HEK293 (cell line): ENCODE data around the gene CYP11A1.

Experiments
- CTCF ChIA-PET: fragments of 350-600 bp; formaldehyde crosslinking; extraction: SDS; loops from one replicate; lab custom pipeline; 2021; ENCODE audit warnings: antibody characterized with exemption; lab: Yijun Ruan, JAX
- POLR2A ChIA-PET: fragments of 300-600 bp; formaldehyde crosslinking; extraction: SDS; loops from one replicate; lab custom pipeline; 2020; ENCODE audit warnings: antibody characterized with exemption, inconsistent platforms; lab: Yijun Ruan, JAX
- H3K27ac ChIP-seq: fragments of 200-500 bp; sonication (Bioruptor generic); 2 replicates; pipeline ENCODE4 v1.5.1; 2014; ENCODE audit warnings: low read depth, low read length, control low read depth, inconsistent platforms; ENCODE audit errors: extremely low read depth
- H3K36me3 ChIP-seq, 2 experiments: fragments of 200-500 bp in 1 of 2; sonication (Bioruptor generic) in 1 of 2; 1 replicate in 1 of 2; 2 replicates in 1 of 2; pipeline ENCODE4 v1.5.1; 2014 to 2017; ENCODE audit warnings: inconsistent platforms in 2 of 2, low read length in 2 of 2; ENCODE audit not compliant: control insufficient read depth in 2 of 2, insufficient read depth in 1 of 2
- H3K4me1 ChIP-seq: fragments of 200-500 bp; sonication (Bioruptor generic); 2 replicates; pipeline ENCODE4 v1.5.1; 2014; ENCODE audit warnings: mild to moderate bottlenecking, low read length, inconsistent platforms; ENCODE audit not compliant: control insufficient read depth, insufficient read depth
- H3K4me3 ChIP-seq: 2 replicates; pipeline ENCODE4 v1.5.1; 2011; ENCODE audit warnings: low read depth, mild to moderate bottlenecking, control low read depth, low read length, moderate library complexity
- H3K9me3 ChIP-seq: fragments of 200-500 bp; sonication (Bioruptor generic); 2 replicates; pipeline ENCODE4 v1.5.1; 2014; ENCODE audit warnings: low read depth, low read length, inconsistent platforms; ENCODE audit not compliant: control insufficient read depth, insufficient read depth
- EGR2 ChIP-seq: fragments of 450-650 bp; formaldehyde crosslinking; IDR thresholded peaks from 2 replicates; pipeline ENCODE4 v1.5.1; 2016; ENCODE audit warnings: low read depth, missing biosample characterization, missing genetic modification characterization
- KLF10 ChIP-seq: fragments of 450-650 bp; IDR thresholded peaks from 2 replicates; pipeline ENCODE4 v1.5.1; 2018; ENCODE audit warnings: missing biosample characterization, mild to moderate bottlenecking, missing genetic modification characterization
- KLF17 ChIP-seq: fragments of 450-650 bp; formaldehyde crosslinking; IDR thresholded peaks from 2 replicates; pipeline ENCODE4 v1.5.1; 2016; ENCODE audit warnings: missing biosample characterization, missing genetic modification characterization
- SP3 ChIP-seq: fragments of 450-650 bp; formaldehyde crosslinking; IDR thresholded peaks from 2 replicates; pipeline ENCODE4 v1.5.1; 2016; ENCODE audit warnings: missing biosample characterization, missing genetic modification characterization
- SP7 ChIP-seq: fragments of 450-650 bp; formaldehyde crosslinking; IDR thresholded peaks from 2 replicates; pipeline ENCODE4 v1.5.1; 2016; ENCODE audit warnings: missing biosample characterization, missing genetic modification characterization
- TSHZ1 ChIP-seq: fragments of 450-650 bp; formaldehyde crosslinking; IDR thresholded peaks from 2 replicates; pipeline ENCODE4 v1.5.1; 2016; ENCODE audit warnings: missing biosample characterization, missing genetic modification characterization, borderline replicate concordance
- YY1 ChIP-seq: fragments of 450-650 bp; formaldehyde crosslinking; IDR thresholded peaks from 2 replicates; pipeline ENCODE4 v1.5.1; 2018; ENCODE audit warnings: missing biosample characterization, missing genetic modification characterization
- ZEB2 ChIP-seq: fragments of 450-650 bp; formaldehyde crosslinking; IDR thresholded peaks from 2 replicates; pipeline ENCODE4 v1.5.1; 2016; ENCODE audit warnings: missing biosample characterization, missing genetic modification characterization
- ZFHX2 ChIP-seq: fragments of 450-650 bp; formaldehyde crosslinking; conservative IDR thresholded peaks from 2 replicates; pipeline ENCODE4 v1.5.1; 2016; ENCODE audit warnings: missing biosample characterization, missing genetic modification characterization
- ZNF112 ChIP-seq: fragments of 450-650 bp; formaldehyde crosslinking; IDR thresholded peaks from 2 replicates; pipeline ENCODE4 v1.5.0; 2017; ENCODE audit warnings: missing biosample characterization, missing genetic modification characterization
- ZNF114 ChIP-seq: fragments of 450-650 bp; formaldehyde crosslinking; IDR thresholded peaks from 2 replicates; pipeline ENCODE4 v1.5.0; 2017; ENCODE audit warnings: missing biosample characterization, missing genetic modification characterization
- ZNF280D ChIP-seq: fragments of 450-650 bp; formaldehyde crosslinking; IDR thresholded peaks from 2 replicates; pipeline ENCODE4 v1.5.1; 2016; ENCODE audit warnings: missing biosample characterization, missing genetic modification characterization
- ZNF394 ChIP-seq: fragments of 450-650 bp; formaldehyde crosslinking; IDR thresholded peaks from 2 replicates; pipeline ENCODE4 v1.5.1; 2016; ENCODE audit warnings: missing biosample characterization, missing genetic modification characterization, mild to moderate bottlenecking, moderate library complexity, borderline replicate concordance
- ZNF423 ChIP-seq: fragments of 450-650 bp; formaldehyde crosslinking; IDR thresholded peaks from 2 replicates; pipeline ENCODE4 v1.5.1; 2016; ENCODE audit warnings: missing biosample characterization, missing genetic modification characterization
- ZNF654 ChIP-seq: fragments of 450-650 bp; formaldehyde crosslinking; IDR thresholded peaks from 2 replicates; pipeline ENCODE4 v1.5.1; 2016; ENCODE audit warnings: low read depth, missing biosample characterization, missing genetic modification characterization
- ZNF660 ChIP-seq: fragments of 450-650 bp; IDR thresholded peaks from 2 replicates; pipeline ENCODE4 v1.5.1; 2018; ENCODE audit warnings: missing biosample characterization, mild to moderate bottlenecking, missing genetic modification characterization
- ZNF664 ChIP-seq: fragments of 450-650 bp; formaldehyde crosslinking; IDR thresholded peaks from 2 replicates; pipeline ENCODE4 v1.5.1; 2016; ENCODE audit warnings: missing biosample characterization, missing genetic modification characterization
- ZNF776 ChIP-seq: fragments of 450-650 bp; formaldehyde crosslinking; IDR thresholded peaks from 2 replicates; pipeline ENCODE4 v1.5.0; 2017; ENCODE audit warnings: missing biosample characterization, missing genetic modification characterization, borderline replicate concordance
- ZSCAN30 ChIP-seq: fragments of 450-650 bp; IDR thresholded peaks from 2 replicates; pipeline ENCODE4 v1.5.1; 2018; ENCODE audit warnings: missing biosample characterization, mild to moderate bottlenecking, missing genetic modification characterization, moderate library complexity
- TF ChIP-seq, protein P1 (sequence below): fragments of 450-650 bp; formaldehyde crosslinking; IDR thresholded peaks from 2 replicates; pipeline ENCODE4 v1.5.1; 2016; ENCODE audit warnings: missing biosample characterization, missing genetic modification characterization

Gene CYP11A1

GRCh38 chr15:74376825-74377581, 9.6 kb upstream of the CYP11A1 start:
- ChIA-PET CTCF (interaction anchor here (0.6 to 25.1 kb wide), 8 partner anchors 12 to 256 kb away, joined by 3 to 768 read pairs (median 8); partner anchors contain the start of gene SEMA7A), POLR2A (no interaction called here)
- peaks cover 9% of the 10 kb centered on the region for H3K4me1 ChIP-seq
- no peak overlapping the region for H3K27ac ChIP-seq
- no peak overlapping the region for H3K4me3 ChIP-seq
- TF ChIP-seq ZEB2 (0 out of 2 replicates have a peak, but pooled peaks have one; percentile 12), KLF10 (no peak), TSHZ1 (tag by site-specific recombination) (no peak), EGR2 (tag by site-specific recombination) (0 out of 2 replicates have a peak, but pooled peaks have one; percentile 23), ZFHX2 (tag by site-specific recombination) (peak; percentile 48), ZNF776 (no peak)
- H3K36me3 ChIP-seq, result no peaks in the 10 kb centered on the region
- no peaks in the 10 kb centered on the region for H3K9me3 ChIP-seq

- Histone ChIP-seq H3K27ac (no peak overlapping the region), H3K36me3 (no peaks in the 10 kb centered on the region), H3K4me1 (peaks cover 9% of the 10 kb centered on the region), H3K9me3 (no peaks in the 10 kb centered on the region), H3K4me3 (no peak overlapping the region)
- POLR2A ChIA-PET, result no interaction called here
- CTCF ChIA-PET, result interaction anchor here (0.7 to 25.1 kb wide), 23 partner anchors 9 to 575 kb away, joined by 3 to 768 read pairs (median 4); partner anchors contain the start of genes CYP11A1 and SEMA7A
- TF ChIP-seq ZNF664, result peak; percentile 22; the same call in 1 of the 2 replicates
- no peak for TF ChIP-seq ZNF423 (tag by site-specific recombination)
Measured at GRCh38 chr15:74376226-74376625, 8.8 kb upstream of the CYP11A1 start.

- H3K9me3 ChIP-seq, result no peaks in the 10 kb centered on the region
- no peaks in the 10 kb centered on the region for H3K36me3 ChIP-seq
- peaks cover 9% of the 10 kb centered on the region for H3K4me1 ChIP-seq
- ChIA-PET POLR2A (interaction anchor here (1.1 kb wide), 1 partner anchor 241 kb away, joined by 3 read pairs; no protein-coding TSS in a partner anchor), CTCF (interaction anchor here (0.7 to 25.1 kb wide), 29 partner anchors 10 to 575 kb away, joined by 3 to 768 read pairs (median 5); partner anchors contain the start of gene SEMA7A)
- no peak overlapping the region for H3K4me3 ChIP-seq
- H3K27ac ChIP-seq, result no peak overlapping the region
- TF ChIP-seq SP7 (tag by site-specific recombination) (peak; percentile 32; the same call in 1 of the 2 replicates), ZNF654 (tag by site-specific recombination) (peak; percentile 73), ZNF394 (0 out of 2 replicates have a peak, but pooled peaks have one; percentile 15), ZNF660 (tag by site-specific recombination) (peak; percentile 71), ZNF114 (no peak), KLF17 (0 out of 2 replicates have a peak, but pooled peaks have one; percentile 20), ZSCAN30 (peak; percentile 54; the same call in 1 of the 2 replicates), YY1 (tag by site-specific recombination) (no peak), ZNF112 (tag by site-specific recombination) (no peak), SP3 (tag by site-specific recombination) (no peak), ZNF280D (tag by site-specific recombination) (no peak)
- TF ChIP-seq, protein P1, sequence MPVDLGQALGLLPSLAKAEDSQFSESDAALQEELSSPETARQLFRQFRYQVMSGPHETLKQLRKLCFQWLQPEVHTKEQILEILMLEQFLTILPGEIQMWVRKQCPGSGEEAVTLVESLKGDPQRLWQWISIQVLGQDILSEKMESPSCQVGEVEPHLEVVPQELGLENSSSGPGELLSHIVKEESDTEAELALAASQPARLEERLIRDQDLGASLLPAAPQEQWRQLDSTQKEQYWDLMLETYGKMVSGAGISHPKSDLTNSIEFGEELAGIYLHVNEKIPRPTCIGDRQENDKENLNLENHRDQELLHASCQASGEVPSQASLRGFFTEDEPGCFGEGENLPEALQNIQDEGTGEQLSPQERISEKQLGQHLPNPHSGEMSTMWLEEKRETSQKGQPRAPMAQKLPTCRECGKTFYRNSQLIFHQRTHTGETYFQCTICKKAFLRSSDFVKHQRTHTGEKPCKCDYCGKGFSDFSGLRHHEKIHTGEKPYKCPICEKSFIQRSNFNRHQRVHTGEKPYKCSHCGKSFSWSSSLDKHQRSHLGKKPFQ, result peak; percentile 80
Measured at GRCh38 chr15:74375303-74375693, 7.9 kb upstream of the CYP11A1 start.
